GM13977 (cell line): Measurements from ENCODE around the gene HSPA4.

ENCODE experiments used
- DNase-seq: peaks from one replicate; pipeline ENCODE4 v3.0.0; 2012; ENCODE audit warnings: low spot score
- CTCF ChIP-seq: IDR thresholded peaks from 2 replicates; pipeline ENCODE4 v1.5.1; 2012; ENCODE audit warnings: mild to moderate bottlenecking, control low read depth; ENCODE audit not compliant: insufficient read depth; ENCODE audit errors: extremely low read depth, missing control alignments
- in situ Hi-C: fragments of 300-500 bp; cut with MboI; formaldehyde crosslinking; loops from one replicate; pipeline ENCODE4 v1.12.0; 2022; ENCODE audit warnings: low sequenced_read_pairs, low pct_unique_long_range_greater_than_20kb, mixed read lengths, inconsistent platforms; ENCODE audit not compliant: unreplicated experiment

Gene HSPA4

GRCh38 chr5:133062276-133062675 lies 10.5 kb downstream of the HSPA4 start:
- no peak for TF ChIP-seq CTCF
- in situ Hi-C loops, result no loop called here
- DNase-seq, result no peak

GRCh38 chr5:133063965-133064364 lies 12.2 kb downstream of the HSPA4 start:
- DNase-seq, result no peak
- in situ Hi-C loops, result no loop called here
- no peak for TF ChIP-seq CTCF

GRCh38 chr5:133065471-133065870 lies 13.7 kb downstream of the HSPA4 start:
- DNase-seq, result no peak
- TF ChIP-seq CTCF, result no peak
- in situ Hi-C loops, result no loop called here

GRCh38 chr5:133066045-133066444 lies 14.2 kb downstream of the HSPA4 start:
- in situ Hi-C loops, result no loop called here
- no peak for TF ChIP-seq CTCF
- no peak for DNase-seq

- TF ChIP-seq CTCF, result no peak
- no peak for DNase-seq
Observed at GRCh38 chr5:133072021-133072420, 20.2 kb downstream of the HSPA4 start.

GRCh38 chr5:133075572-133076536 lies 24.0 kb downstream of the HSPA4 start:
- in situ Hi-C loops, result no loop called here
- TF ChIP-seq CTCF, result no peak
- no peak for DNase-seq

More at GRCh38 chr5:133072021-133072420, 20.2 kb downstream of the HSPA4 start:
- in situ Hi-C loops, result no loop called here
